Liver (tissue), 9 donors: ENCODE data around the gene SLC7A10. TPM values are rescaled to one million over a fixed set of nuclear protein-coding genes. Genes with fewer than 3 reads are reported as not detected.
"Not testable (repeated sequence)": the region's sequence is repeated elsewhere in the genome, so short reads cannot be mapped to it uniquely, and the experiment has no call there.

Experiments used
- DNase-seq: peaks from one replicate; pipeline ENCODE4 v3.0.0-alpha.2; 2017; ENCODE audit warnings: low spot score
- H3K27ac ChIP-seq, 2 donors: one replicate each; pipeline ENCODE4 v1.7.0; 2013; ENCODE audit warnings: inconsistent platforms in 2 of 2, low read length in 2 of 2, control low read depth in 1 of 2, low read depth in 1 of 2, mild to moderate bottlenecking in 1 of 2
- H3K27me3 ChIP-seq, 4 donors: one replicate each; pipeline versions ENCODE4 v1.6.1 to v1.7.0; 2013; ENCODE audit warnings: low read length in 3 of 4, inconsistent platforms in 1 of 4, mild to moderate bottlenecking in 1 of 4, moderate library complexity in 1 of 4; ENCODE audit not compliant: control insufficient read depth in 4 of 4, insufficient read depth in 4 of 4
- H3K36me3 ChIP-seq, 4 donors: one replicate each; pipeline versions ENCODE4 v1.6.1 to v1.7.0; 2013; ENCODE audit warnings: low read length in 3 of 4, mild to moderate bottlenecking in 3 of 4, low read depth in 1 of 4, moderate library complexity in 1 of 4; ENCODE audit not compliant: control insufficient read depth in 4 of 4, insufficient read depth in 3 of 4
- H3K4me1 ChIP-seq, 4 donors: one replicate each; pipeline versions ENCODE4 v1.6.1 to v1.7.0; 2013; ENCODE audit warnings: low read length in 3 of 4, mild to moderate bottlenecking in 3 of 4, moderate library complexity in 1 of 4; ENCODE audit not compliant: control insufficient read depth in 4 of 4, insufficient read depth in 4 of 4
- H3K4me3 ChIP-seq, 3 donors: one replicate each; pipeline versions ENCODE4 v1.6.1 to v1.7.0; 2013; ENCODE audit warnings: low read length in 3 of 3, control low read depth in 1 of 3, low read depth in 1 of 3, mild to moderate bottlenecking in 1 of 3
- H3K9ac ChIP-seq, 2 donors: one replicate each; pipeline ENCODE4 v1.7.0; 2013; ENCODE audit warnings: low read length in 2 of 2, mild to moderate bottlenecking in 2 of 2, moderate library complexity in 2 of 2, control low read depth in 1 of 2, low read depth in 1 of 2
- H3K9me3 ChIP-seq, 4 donors: one replicate each; pipeline versions ENCODE4 v1.6.1 to v1.7.0; 2013; ENCODE audit warnings: low read length in 3 of 4; ENCODE audit not compliant: control insufficient read depth in 4 of 4
- EGR1 ChIP-seq, 2 donors: IDR thresholded peaks; 2 replicates each; pipeline ENCODE4 v1.6.1; 2016 to 2018; ENCODE audit warnings: antibody characterized with exemption in 2 of 2, low read depth in 2 of 2
- FOXA1 ChIP-seq: IDR thresholded peaks from 2 replicates; pipeline ENCODE4 v1.6.1; 2016; ENCODE audit warnings: antibody characterized with exemption
- FOXA2 ChIP-seq: IDR thresholded peaks from 2 replicates; pipeline ENCODE4 v1.6.1; 2016; ENCODE audit warnings: antibody characterized with exemption
- HNF4G ChIP-seq: IDR thresholded peaks from 2 replicates; pipeline ENCODE4 v1.6.1; 2016; ENCODE audit warnings: antibody characterized with exemption
- JUND ChIP-seq, 2 donors: IDR thresholded peaks; 2 replicates each; pipeline ENCODE4 v1.6.1; 2016; ENCODE audit warnings: antibody characterized with exemption in 2 of 2
- NR2F2 ChIP-seq: IDR thresholded peaks from 2 replicates; pipeline ENCODE4 v1.6.1; 2016; ENCODE audit warnings: antibody characterized with exemption
- RAD21 ChIP-seq, 2 donors: IDR thresholded peaks; 2 replicates each; pipeline ENCODE4 v1.6.1; 2016; ENCODE audit warnings: antibody characterized with exemption in 2 of 2, mild to moderate bottlenecking in 2 of 2
- RXRA ChIP-seq, 2 donors: IDR thresholded peaks; 2 replicates each; pipeline ENCODE4 v1.6.1; 2017 to 2018; ENCODE audit warnings: antibody characterized with exemption in 2 of 2, mild to moderate bottlenecking in 1 of 2
- SP1 ChIP-seq: IDR thresholded peaks from 2 replicates; pipeline ENCODE4 v1.6.1; 2018; ENCODE audit warnings: antibody characterized with exemption, mild to moderate bottlenecking
- YY1 ChIP-seq: IDR thresholded peaks from 2 replicates; pipeline ENCODE4 v1.6.1; 2016; ENCODE audit warnings: antibody characterized with exemption, mild to moderate bottlenecking
- WGBS: extraction: QIAGEN DNeasy Blood & Tissue Kit; methylation state at CpG from one replicate; pipeline ENCODE4 v1.1.7; 2013; 5-methylcytosine and 5-hydroxymethylcytosine counted together
- polyA plus RNA-seq, 2 donors: library from polyadenylated mRNA; stranded (reverse) in 1 of 2; unstranded in 1 of 2; fragments of 200-250 nt in 1 of 2; fragments of >200 nt in 1 of 2; fragmentation: Nextera tagmentation in 1 of 2; extraction: Ambion mirVana in 1 of 2; gene quantifications; one replicate each; pipeline versions ENCODE4 v1.2.1 to v1.2.3, GENCODE V29; 2013 to 2015
- total RNA-seq, 2 donors: library from RNA; depleted of rRNA; stranded (reverse); fragments of >200 nt; gene quantifications; one replicate each; pipeline ENCODE4 v1.2.3, GENCODE V29; 2014
- TF ChIP-seq, protein P1 (sequence below): IDR thresholded peaks from 2 replicates; pipeline ENCODE4 v1.6.1; 2016; ENCODE audit warnings: antibody characterized with exemption
- TF ChIP-seq, protein P2 (sequence below): IDR thresholded peaks from 2 replicates; pipeline ENCODE4 v1.6.1; 2016; ENCODE audit warnings: antibody characterized with exemption, mild to moderate bottlenecking
- donor health status: healthy.
- donor health status: healthy.
- donor health status: healthy.
- donor health status: healthy.
- donor health status: healthy.

Gene SLC7A10
- total and polyA plus RNA-seq, 4 donors, result not detected

DNA sequence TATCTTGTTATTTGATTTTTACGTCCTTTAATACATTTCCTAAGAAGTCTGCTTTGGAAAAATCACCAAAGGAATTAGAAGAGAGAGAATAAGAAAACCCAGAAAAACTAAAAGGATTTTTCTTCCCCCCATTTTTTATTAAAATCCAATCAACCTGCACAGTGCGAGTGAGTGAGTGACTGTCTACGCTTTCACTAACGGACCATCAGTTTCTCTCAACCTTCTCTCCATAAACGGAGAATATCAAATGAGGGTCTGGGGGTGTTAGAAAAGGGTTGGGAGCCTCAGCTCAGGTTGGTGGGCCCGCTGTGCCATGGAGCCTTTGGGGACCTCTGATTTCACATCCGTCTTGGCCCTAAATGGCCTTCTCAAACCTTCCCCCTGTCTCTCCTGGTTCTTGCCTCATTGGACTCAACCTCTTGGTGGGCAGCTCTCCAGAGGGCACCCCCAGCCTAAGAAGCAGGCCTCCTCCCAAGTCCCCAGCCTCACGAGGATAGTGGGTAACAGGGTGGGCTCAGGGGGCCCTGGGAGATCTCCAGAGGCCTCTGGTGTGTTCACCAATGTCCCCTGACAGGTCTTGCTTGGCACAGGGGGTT lies 32.3 kb downstream of the SLC7A10 start:
- Histone ChIP-seq H3K4me3 (no peak overlapping the region), H3K9ac (no peak overlapping the region), H3K9me3 (no peaks in the 10 kb centered on the region), H3K27ac (no peak overlapping the region), H3K27me3 (no peaks in the 10 kb centered on the region), H3K4me1 (peaks cover 7 to 16% (median 10%) of the 10 kb centered on the region in 4 donors), H3K36me3 (peaks cover 0 to 11% (median 2%) of the 10 kb centered on the region in 4 donors)
- no peak for DNase-seq
- no peak for TF ChIP-seq RXRA (IDR thresholded peaks at IDR 0.05)
- no peak for TF ChIP-seq RAD21 (IDR thresholded peaks at IDR 0.05)
- no peak for TF ChIP-seq EGR1 (IDR thresholded peaks at IDR 0.05; ENCODE audit: low read depth in 2 of 2)
- no peak for TF ChIP-seq JUND (IDR thresholded peaks at IDR 0.05)
- WGBS, result 89% methylated on average over 8 of the region's 8 CpGs

DNA sequence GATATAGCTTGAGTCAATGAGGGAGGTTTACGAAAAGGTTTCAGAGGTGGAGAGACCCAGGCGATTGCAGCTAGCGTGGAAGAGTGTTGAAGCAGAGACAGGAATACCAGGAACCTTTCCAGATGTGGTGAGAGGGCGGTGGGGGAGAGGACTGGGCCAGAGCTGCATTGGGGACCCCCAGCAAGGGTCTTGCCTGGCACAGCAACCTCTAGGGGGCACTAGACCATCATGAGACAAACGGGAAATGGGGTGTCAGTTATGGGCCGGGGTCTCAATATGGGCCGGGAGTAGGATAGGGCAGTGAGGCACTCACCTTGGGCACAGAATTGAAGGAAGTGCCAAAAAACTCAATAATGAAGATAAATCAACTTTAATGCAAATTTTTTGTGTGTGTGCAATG lies 33.6 kb downstream of the SLC7A10 start:
- Histone ChIP-seq H3K9ac (no peak overlapping the region), H3K4me1 (peaks cover 7 to 16% (median 10%) of the 10 kb centered on the region in 4 donors), H3K4me3 (no peak overlapping the region), H3K27ac (no peak overlapping the region), H3K36me3 (peaks cover 0 to 5% (median 2%) of the 10 kb centered on the region in 4 donors), H3K9me3 (no peaks in the 10 kb centered on the region), H3K27me3 (no peaks in the 10 kb centered on the region)
- TF ChIP-seq FOXA2, result no peak
- no peak for TF ChIP-seq FOXA1
- TF ChIP-seq YY1, result no peak
- TF ChIP-seq, protein P1, sequence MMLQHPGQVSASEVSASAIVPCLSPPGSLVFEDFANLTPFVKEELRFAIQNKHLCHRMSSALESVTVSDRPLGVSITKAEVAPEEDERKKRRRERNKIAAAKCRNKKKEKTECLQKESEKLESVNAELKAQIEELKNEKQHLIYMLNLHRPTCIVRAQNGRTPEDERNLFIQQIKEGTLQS, result no peak
- no peak for TF ChIP-seq SP1
- TF ChIP-seq, protein P2, sequence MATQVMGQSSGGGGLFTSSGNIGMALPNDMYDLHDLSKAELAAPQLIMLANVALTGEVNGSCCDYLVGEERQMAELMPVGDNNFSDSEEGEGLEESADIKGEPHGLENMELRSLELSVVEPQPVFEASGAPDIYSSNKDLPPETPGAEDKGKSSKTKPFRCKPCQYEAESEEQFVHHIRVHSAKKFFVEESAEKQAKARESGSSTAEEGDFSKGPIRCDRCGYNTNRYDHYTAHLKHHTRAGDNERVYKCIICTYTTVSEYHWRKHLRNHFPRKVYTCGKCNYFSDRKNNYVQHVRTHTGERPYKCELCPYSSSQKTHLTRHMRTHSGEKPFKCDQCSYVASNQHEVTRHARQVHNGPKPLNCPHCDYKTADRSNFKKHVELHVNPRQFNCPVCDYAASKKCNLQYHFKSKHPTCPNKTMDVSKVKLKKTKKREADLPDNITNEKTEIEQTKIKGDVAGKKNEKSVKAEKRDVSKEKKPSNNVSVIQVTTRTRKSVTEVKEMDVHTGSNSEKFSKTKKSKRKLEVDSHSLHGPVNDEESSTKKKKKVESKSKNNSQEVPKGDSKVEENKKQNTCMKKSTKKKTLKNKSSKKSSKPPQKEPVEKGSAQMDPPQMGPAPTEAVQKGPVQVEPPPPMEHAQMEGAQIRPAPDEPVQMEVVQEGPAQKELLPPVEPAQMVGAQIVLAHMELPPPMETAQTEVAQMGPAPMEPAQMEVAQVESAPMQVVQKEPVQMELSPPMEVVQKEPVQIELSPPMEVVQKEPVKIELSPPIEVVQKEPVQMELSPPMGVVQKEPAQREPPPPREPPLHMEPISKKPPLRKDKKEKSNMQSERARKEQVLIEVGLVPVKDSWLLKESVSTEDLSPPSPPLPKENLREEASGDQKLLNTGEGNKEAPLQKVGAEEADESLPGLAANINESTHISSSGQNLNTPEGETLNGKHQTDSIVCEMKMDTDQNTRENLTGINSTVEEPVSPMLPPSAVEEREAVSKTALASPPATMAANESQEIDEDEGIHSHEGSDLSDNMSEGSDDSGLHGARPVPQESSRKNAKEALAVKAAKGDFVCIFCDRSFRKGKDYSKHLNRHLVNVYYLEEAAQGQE, result no peak
- 83% methylated on average over 7 of the region's 7 CpGs for WGBS
- DNase-seq, result no peak

DNA sequence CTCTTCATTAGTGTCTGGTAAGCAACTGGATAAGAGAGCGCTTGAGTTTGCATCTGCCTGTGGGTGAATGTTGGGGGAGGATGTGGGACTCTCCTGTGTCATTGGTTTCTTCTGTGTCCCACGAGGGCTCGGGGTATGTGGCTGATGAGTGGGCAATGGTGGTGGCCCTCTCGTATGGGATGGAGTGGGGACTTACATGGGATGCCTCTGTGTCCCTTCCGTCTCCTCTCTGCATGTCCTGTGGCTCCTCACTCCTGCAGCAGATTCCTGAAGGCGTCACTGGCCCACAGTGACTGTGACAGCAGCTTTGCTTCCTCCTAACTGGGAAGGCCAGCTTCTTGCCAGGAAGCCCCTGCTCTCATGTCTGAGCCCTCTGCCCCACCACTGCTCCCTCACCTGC lies 34.1 kb downstream of the SLC7A10 start:
- Histone ChIP-seq H3K9me3 (no peaks in the 10 kb centered on the region), H3K36me3 (peaks cover 0 to under 1% (median 0%) of the 10 kb centered on the region in 4 donors), H3K9ac (no peak overlapping the region), H3K27me3 (no peaks in the 10 kb centered on the region), H3K27ac (no peak overlapping the region), H3K4me3 (no peak overlapping the region), H3K4me1 (peaks cover 7 to 16% (median 10%) of the 10 kb centered on the region in 4 donors)
- WGBS, result 92% methylated on average over 6 of the region's 6 CpGs
- DNase-seq, result no peak
- TF ChIP-seq NR2F2 (no peak), HNF4G (no peak), FOXA2 (no peak), RAD21 (IDR thresholded peaks at IDR 0.05) (no peak), SP1 (no peak)

DNA sequence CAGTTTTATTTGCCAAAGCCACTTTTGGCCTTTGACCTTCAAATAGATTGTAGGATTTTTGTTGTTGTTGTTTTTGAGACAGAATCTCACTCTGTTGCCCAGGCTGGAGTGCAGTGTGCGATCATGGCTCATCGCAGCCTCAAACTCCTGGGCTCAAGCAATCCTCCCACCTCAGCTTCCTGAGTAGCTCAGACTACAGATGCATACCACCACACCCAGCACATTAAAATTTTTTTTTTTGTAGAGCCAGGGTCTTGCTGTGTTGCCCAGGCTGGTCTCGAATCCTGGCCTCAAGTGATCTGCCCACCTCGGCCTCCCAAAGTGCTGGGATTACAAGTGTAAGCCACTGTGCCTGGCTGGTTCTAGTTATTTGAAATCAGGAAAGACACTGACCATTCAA lies 34.6 kb downstream of the SLC7A10 start:
- H3K27ac ChIP-seq, H3K36me3 ChIP-seq, H3K27me3 ChIP-seq, H3K4me3 ChIP-seq, H3K9ac ChIP-seq, DNase-seq, H3K9me3 ChIP-seq: not testable (repeated sequence)
- peaks cover 7 to 14% (median 10%) of the 10 kb centered on the region in 4 donors for H3K4me1 ChIP-seq
- WGBS, result 94% methylated on average over 4 of the region's 4 CpGs
